Activated naive CD4-positive, alpha-beta T cell treated with anti-CD3 and anti-CD28 coated beads, Interleukin-2, amount 50 U/mL, for 72 hours (primary cell): ENCODE results near the gene TOX3. TPM values are rescaled to one million over a fixed set of nuclear protein-coding genes. Genes with fewer than 3 reads are reported as not detected.

Experiments
- ATAC-seq, 2 donors: fragments of 150-1000 bp; cut with Tn5 transposase; 2 replicates each; pipeline ENCODE4 v1.10.0; 2021; ENCODE audit warnings: mild to moderate bottlenecking in 2 of 2, moderate library complexity in 2 of 2
- DNase-seq, 2 donors: peaks; one replicate each; pipeline ENCODE4 v3.0.0; 2021 to 2022; ENCODE audit warnings: low spot score in 2 of 2
- H3K27ac Mint-ChIP-seq, 2 donors: one replicate each; pipeline ENCODE4 v1.8.0; 2022; ENCODE audit warnings: mild to moderate bottlenecking in 2 of 2, mixed read lengths in 2 of 2
- H3K36me3 Mint-ChIP-seq, 2 donors: one replicate each; pipeline ENCODE4 v1.8.0; 2022; ENCODE audit warnings: mixed read lengths in 2 of 2
- H3K9me3 Mint-ChIP-seq, 2 donors: one replicate each; pipeline ENCODE4 v1.8.0; 2022; ENCODE audit warnings: mixed read lengths in 2 of 2
- total RNA-seq, 2 donors: library from RNA; stranded (reverse); gene quantifications; one replicate each; pipeline ENCODE4 v1.2.3, GENCODE V29; 2022

TOX3 gene
- total RNA-seq, 2 donors from 2014 or later = not detected

DNA sequence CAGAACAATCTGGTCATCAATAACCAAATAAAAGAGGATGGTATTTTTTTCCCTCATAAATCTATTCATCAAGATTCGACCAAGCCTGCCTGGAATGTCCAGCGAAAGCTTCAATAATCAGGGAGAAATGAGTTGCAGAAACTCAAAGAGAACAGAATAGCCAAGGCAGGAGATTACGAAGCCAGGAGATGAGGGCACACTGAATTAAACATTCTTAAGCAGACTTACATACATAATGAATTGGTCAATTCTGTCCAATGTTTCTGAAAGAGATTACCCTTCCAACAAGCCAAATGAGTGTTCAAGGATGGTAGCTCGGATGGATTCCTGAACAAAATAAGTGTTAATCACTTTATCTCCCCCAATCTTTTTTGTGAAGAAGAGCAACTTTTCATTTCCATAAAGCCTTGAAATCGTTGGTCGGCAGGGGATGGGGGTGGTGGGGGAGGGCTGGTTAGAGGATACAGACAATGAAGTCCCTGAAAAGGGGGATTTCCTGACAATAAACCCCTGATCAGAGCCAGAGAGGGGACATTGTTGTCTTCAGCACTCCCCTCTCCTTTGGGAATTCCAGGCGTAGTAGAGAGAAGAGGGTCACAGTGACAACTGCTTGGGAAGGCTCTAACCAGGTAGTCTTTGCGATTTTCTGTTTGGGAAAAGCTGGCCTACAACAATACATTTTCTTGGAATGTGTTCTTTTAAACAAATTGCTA is 20.7 kb downstream of the TOX3 start:
- Mint-ChIP-seq H3K36me3 (peaks cover 0 to 4% of the 10 kb centered on the region in 2 donors), H3K27ac (no peak overlapping the region), H3K9me3 (peaks cover 17 to 22% of the 10 kb centered on the region in 2 donors)
- DNase-seq (no peak), ATAC-seq (no peak)

DNA sequence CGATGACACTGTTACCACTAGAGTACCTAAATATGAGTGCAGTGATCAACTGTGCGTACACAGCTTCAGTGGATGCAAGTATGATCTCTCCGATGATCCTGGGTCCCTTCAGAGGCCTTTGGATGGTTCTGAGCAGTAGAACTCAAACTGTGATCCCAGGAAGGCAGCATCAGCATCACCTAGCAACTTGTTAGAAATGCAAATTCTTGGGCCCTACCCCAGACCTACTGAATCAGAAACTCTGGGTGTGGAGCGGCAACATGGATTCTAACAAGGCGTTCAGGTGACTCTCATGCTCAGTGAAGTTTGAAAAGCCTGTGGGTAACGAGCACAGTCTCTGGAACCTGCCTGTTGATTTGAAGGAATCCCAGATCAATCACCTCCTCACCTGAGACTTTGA is 25.4 kb downstream of the TOX3 start:
- Mint-ChIP-seq H3K27ac (no peak overlapping the region), H3K36me3 (no peaks in the 10 kb centered on the region), H3K9me3 (peaks cover 16 to 26% of the 10 kb centered on the region in 2 donors)
- ATAC-seq = no peak
- DNase-seq = no peak

DNA sequence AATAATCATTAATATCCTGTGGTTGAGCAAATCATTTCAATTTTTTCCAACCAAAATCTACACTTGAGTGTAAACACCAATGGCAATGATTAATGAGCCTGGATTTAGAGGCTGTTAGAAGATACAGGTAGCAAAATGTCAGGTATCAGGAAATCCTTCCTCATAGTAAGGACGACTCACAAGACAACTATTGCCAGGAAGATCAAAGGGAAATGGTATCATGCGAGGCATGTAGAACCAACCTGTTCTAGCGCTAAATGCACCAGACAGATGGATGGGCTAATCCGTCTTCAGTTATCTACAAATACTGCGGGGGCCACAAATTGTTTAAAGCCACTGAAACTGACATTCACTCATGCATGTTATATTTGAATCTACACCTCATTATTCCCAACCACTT is 28.1 kb downstream of the TOX3 start:
- ATAC-seq = no peak

DNA sequence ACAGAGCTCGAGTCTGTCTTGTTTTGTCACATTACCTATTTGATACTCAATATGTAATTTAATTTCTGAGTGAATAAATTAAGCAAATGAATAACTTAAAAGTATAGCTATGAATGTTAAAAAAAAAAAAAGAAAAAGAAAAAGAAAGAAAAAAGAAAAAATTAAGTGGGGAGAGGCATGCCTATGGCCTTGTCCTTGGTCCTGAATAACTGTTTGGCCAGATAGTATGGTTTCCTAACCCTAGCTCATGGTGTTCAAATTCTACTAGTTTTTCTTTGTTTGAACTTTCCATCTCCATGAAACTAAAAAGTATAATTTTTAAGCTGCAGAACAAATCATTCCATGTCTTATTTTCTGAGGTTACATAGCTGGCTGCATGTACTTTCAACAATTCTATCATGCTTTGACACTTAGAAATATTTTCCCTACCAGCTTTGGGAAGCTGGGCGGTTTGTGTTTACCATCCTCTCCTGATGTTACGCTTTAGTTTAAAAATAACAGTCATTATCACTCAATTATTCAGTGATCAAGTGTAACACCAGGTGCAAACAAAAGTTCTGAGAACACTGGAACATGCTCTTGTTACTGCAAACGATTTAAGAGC is 31.8 kb downstream of the TOX3 start:
- ATAC-seq (no peak), DNase-seq (no peak)
- H3K9me3 Mint-ChIP-seq = peaks cover 16 to 17% of the 10 kb centered on the region in 2 donors
- H3K36me3 Mint-ChIP-seq = peaks cover 0 to 6% of the 10 kb centered on the region in 2 donors
- no peak overlapping the region for H3K27ac Mint-ChIP-seq

More for the DNA sequence above, 28.1 kb downstream of the TOX3 start:
- peaks cover 16 to 26% of the 10 kb centered on the region in 2 donors for H3K9me3 Mint-ChIP-seq
- H3K27ac Mint-ChIP-seq = no peak overlapping the region
- DNase-seq = no peak
- no peaks in the 10 kb centered on the region for H3K36me3 Mint-ChIP-seq

DNA sequence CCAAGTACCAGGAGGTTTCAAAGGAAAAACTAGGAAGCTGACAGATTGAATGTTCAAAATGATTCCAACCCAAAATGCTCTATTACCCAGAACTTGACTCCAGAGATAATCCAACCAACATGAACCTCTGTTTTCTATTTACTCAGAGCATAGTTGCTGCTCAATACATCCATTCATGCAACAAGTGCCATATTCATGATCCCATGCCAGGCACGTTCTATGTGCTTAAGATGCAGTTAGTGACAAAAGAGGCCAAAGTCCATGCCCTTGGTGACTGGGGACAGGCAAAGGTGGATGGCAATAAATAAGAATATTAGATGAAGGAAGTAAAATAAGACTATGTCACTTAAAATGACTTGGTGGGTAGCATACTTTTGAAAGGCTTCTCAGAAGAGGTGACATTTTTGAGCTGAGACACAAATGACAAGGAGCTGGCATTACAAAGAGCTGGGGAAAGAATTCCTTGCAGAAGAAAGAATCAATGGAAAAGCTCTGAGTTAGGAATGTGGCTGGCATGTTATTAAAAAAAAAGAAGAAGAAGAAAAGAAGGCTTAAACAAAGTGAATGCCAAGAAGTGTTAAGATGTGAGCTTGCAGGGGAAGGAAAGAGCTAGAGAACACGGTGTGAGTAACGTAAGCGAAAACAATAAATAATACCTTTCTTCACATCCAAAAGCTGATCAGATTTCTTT is 34.5 kb downstream of the TOX3 start:
- DNase-seq = no peak
- H3K9me3 Mint-ChIP-seq = peaks cover 11 to 12% of the 10 kb centered on the region in 2 donors
- H3K36me3 Mint-ChIP-seq = peaks cover 0 to 6% of the 10 kb centered on the region in 2 donors
- no peak overlapping the region for H3K27ac Mint-ChIP-seq
- no peak for ATAC-seq

DNA sequence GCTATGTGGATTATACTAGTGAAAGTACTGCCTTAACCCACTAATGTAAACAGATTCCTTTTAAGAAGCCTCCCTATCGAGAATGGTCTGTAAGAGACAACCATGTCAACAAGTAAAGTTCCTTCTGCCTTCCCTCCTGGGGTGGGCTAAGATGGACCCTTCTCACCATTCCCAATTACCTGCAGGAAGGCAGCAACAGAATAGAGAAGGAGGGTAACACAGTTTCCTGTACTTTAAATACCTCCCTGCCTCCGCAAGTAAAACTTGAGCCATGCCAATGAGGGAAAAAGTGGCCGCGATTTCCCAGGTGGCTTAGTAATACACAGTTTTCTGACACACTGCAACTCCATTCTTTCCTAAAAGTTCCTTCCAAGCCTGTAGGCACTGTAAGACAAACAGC is 45.2 kb downstream of the TOX3 start:
- no peak for DNase-seq
- Mint-ChIP-seq H3K27ac (no peak overlapping the region), H3K9me3 (peaks cover 0 to 6% of the 10 kb centered on the region in 2 donors), H3K36me3 (peaks cover 0 to 5% of the 10 kb centered on the region in 2 donors)
- ATAC-seq = no peak

DNA sequence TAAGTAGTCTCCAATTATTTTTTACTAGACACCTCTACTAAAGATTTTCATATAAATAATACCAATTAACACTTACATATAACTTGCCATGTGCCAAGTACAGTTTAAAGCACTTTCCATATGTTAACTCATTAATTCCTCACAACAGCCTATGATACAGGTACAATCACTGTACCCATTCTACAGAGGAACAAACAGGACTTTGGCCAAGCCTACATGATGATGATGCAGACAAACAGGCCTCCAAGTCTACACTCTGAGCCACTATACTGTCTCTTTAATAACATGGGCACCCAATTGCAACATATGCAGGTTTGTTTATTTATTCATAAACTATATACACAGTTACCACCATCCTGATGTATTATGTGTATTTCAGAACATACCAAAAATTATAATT is 46.0 kb downstream of the TOX3 start:
- no peak for DNase-seq
- no peak for ATAC-seq
- Mint-ChIP-seq H3K9me3 (peaks cover 0 to 6% of the 10 kb centered on the region in 2 donors), H3K27ac (no peak overlapping the region), H3K36me3 (peaks cover 0 to 5% of the 10 kb centered on the region in 2 donors)

DNA sequence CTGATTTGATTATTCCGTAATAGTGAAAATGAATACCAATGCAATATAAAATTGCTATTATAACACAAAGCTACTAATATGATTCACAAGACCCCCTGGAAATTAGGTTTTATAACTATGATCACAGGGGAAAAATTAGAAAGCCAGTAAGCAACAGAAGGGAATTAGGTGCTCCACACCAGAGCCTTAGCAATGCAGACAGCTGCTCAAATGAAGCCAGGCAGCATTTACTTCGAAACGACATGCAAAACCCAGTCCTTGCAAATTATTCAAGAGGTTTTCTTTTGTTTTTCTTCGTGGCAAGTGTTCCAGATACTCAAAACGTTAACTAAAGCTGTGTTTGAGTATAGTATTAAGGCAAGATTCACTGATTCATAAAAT is 47.9 kb downstream of the TOX3 start:
- Mint-ChIP-seq H3K36me3 (no peaks in the 10 kb centered on the region), H3K9me3 (peaks cover 0 to 8% of the 10 kb centered on the region in 2 donors), H3K27ac (no peak overlapping the region)
- ATAC-seq (no peak), DNase-seq (no peak)

DNA sequence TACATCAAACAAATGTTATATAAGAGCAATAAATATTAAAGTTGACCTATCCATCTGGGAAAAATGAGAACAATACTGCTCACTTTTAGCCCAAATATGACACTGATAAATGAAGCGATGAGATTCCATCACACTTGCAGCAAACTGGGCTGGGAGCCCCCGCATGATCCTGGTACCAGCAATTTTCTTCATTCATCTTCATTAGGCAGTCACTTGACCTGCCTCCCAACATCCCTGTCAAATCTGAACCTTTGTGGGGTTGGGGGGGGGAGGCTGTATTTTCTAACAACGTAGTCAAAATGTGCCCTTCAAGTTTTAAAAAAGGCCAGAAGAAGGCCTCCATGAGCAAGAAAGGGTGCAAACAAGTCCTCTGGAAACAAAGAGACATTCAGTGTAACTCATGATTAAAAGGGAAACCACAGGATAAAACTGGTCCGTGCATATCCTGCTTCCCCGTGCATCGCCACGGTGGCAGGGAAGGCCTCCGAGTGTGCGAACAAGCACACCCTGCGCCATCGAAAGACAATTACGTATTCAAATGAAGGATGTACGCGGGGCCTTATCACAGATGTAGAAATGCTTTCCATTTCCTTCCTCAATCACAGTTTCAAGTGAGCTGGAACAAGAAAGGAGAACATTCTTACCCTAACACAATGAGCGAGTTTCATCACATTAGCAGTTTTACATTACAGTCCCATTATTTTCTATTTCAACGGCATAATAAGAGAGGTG is 48.4 kb downstream of the TOX3 start:
- H3K36me3 Mint-ChIP-seq = no peaks in the 10 kb centered on the region
- no peak overlapping the region for H3K27ac Mint-ChIP-seq
- peaks cover 0 to 8% of the 10 kb centered on the region in 2 donors for H3K9me3 Mint-ChIP-seq
- ATAC-seq = no peak
- DNase-seq = no peak

DNA sequence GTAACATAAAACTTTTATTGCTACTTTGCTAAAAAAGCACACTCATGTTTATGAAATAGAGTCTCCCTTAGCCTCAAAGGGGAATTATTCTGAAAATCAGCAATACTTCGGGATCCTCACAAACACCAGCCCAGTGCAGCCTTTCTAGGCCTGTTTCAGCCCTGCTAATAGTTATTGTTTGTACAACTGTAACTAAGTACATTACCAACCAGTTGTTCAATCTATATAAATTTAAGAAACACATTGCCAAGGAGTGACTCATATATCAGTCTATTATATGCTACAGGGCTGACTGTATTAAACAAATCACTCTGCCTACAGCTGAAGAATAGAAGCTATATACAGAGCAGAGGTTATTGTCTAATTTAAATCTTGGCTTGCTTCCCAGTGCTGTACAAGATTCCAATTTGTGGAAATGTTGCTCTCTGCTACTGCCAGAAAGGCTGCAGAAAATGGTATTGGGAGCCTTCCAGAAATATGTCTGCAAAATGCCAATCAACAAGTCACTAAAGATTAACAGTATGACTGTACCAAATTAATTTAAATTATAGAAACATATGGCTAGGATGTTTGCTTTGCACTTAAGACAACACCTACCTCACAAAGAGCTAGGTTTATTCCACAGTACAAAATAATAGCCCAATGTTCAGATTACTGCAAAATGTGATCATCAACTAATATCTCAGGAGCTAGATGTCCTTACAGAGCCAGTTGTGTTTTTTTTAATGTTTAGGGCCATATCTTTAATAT is 49.7 kb downstream of the TOX3 start:
- H3K36me3 Mint-ChIP-seq = no peaks in the 10 kb centered on the region
- no peak overlapping the region for H3K27ac Mint-ChIP-seq
- DNase-seq = no peak
- peaks cover 0 to 8% of the 10 kb centered on the region in 2 donors for H3K9me3 Mint-ChIP-seq
- no peak for ATAC-seq

DNA sequence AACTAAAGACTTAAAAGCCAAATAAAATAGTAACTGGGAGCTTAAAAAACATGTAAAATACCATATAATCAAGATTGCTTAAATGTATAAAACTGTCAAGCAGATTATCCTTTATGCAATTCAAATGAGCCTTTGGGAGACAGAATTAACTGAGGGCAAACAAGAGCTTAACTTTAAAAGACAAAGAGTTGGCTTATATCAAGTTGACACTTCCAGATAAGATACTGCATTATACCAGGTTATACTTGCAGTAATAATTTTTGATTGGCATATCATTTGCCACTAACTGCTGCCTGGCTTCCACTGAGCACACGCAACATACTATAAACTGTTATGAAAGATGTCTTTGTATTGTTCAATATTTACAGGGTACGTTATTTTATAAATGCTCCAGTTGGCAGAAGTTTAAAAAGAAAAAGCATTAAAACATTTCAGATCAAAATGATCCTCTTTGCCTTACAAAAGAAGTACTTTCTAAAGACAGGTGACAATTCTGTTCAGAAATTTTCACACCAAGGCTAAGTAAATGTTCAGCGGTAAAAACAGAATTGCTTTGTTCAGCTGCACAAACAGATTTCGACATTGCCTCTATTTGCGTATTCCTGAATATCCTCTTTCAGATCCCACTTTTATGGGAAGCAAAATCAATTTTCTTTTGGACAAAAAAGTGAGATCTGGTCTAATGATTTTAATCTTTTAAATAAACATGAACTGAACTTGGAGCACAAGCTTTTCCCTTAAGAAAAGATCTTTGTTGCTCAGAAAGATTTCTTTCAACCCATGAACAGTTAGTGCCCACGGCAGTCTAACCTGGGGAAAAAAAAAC is 50.7 kb downstream of the TOX3 start:
- Mint-ChIP-seq H3K9me3 (peaks cover under 1 to 9% of the 10 kb centered on the region in 2 donors), H3K36me3 (no peaks in the 10 kb centered on the region)
- ATAC-seq = no peak

DNA sequence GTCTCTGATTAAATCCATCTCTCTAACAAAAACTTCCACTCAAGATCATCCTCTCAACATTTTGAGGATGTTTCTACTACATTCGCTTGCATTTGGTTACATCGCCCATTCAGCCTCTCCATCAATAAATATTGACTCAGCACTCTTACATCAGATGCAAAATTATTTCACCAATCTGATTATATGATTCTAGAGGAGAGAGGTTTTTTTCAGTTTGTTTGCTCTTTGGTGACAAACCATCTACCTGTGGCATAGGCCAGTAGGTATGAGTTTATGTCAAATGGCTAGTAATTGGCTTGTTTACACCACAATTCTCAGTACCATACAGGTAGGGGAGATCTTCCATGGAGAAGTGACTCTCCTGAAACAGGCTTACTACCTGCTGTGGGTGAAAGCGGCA is 52.3 kb downstream of the TOX3 start:
- ATAC-seq (no peak), DNase-seq (no peak)
- no peak overlapping the region for H3K27ac Mint-ChIP-seq
- H3K9me3 Mint-ChIP-seq = peaks cover 5 to 14% of the 10 kb centered on the region in 2 donors
- no peaks in the 10 kb centered on the region for H3K36me3 Mint-ChIP-seq

More for the DNA sequence above, 50.7 kb downstream of the TOX3 start:
- no peak for DNase-seq
- no peak overlapping the region for H3K27ac Mint-ChIP-seq

DNA sequence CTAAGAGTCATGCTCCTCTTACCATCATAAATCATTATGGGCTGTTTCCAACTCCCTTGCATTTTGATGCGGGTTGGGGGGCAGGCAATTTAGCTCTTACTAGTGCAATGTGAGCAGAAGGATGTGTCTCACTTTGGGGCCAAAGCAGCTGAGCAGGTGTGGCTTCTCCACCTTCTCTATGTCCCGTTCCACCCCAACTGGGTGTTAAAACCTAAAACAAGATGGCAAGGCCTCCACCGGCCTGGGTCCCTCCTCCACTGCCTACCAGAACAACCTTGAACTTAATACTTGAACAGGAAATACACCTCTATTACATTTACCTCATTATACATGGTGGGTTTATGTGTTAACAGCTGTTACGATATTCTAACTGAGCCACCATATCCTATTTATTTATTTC is 52.8 kb downstream of the TOX3 start:
- DNase-seq (no peak), ATAC-seq (no peak)
- Mint-ChIP-seq H3K27ac (no peak overlapping the region), H3K9me3 (peaks cover 5 to 14% of the 10 kb centered on the region in 2 donors), H3K36me3 (no peaks in the 10 kb centered on the region)

DNA sequence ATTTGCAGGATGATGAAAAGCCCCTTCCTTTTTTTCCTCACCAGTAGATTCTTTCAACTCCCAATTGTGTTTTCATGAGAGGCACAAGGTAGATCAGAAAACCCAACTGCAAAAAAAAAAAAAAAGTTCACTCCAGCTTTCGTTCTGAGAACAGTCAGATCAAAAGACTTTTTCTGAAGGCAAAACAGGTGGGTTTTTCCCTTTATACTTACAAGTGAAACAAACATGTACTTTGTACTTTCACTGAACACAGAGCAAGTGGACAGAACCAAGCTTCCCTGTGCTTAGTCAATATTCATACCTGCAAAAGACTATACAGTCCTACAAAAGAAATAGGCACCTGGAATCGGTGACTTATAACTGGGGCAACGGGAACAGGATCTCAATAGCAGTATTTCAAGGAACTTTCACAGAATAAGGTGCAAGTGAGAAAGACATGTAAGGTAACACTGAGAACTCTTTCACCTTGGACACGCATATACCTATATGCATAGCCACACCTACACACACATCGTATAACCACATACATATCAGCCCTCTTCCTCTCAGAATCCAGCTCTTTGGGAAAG is 54.1 kb downstream of the TOX3 start:
- Mint-ChIP-seq H3K36me3 (no peaks in the 10 kb centered on the region), H3K9me3 (peaks cover 5 to 14% of the 10 kb centered on the region in 2 donors), H3K27ac (no peak overlapping the region)
- ATAC-seq (no peak), DNase-seq (no peak)

DNA sequence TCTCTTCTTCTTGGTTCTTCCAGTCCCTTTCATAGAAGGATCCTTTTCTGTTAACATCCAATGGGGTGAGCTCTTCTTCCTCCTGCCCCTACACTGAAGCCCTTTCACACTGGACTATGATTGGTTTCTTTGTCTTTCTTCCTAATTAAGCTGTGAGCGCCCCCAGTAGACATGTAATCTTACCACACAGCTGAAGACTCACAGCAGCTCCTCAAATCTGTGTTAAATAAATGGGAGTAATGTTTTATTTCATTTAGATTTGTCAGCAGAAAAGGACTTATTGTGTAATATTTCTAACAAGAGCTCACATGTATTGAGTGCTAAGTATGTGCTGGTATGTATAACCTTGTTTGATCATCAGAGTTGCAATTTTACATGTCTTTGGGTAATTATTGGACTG is 55.7 kb downstream of the TOX3 start:
- ATAC-seq (no peak), DNase-seq (no peak)
- H3K9me3 Mint-ChIP-seq = peaks cover 8 to 13% of the 10 kb centered on the region in 2 donors
- no peaks in the 10 kb centered on the region for H3K36me3 Mint-ChIP-seq
- H3K27ac Mint-ChIP-seq = no peak overlapping the region
